ENCODE results near the gene ESYT2.

- TF ChIP-seq CTCF (IDR thresholded peaks at IDR 0.05) (no peak), POLR2AphosphoS5 (IDR thresholded peaks at IDR 0.05; ENCODE audit: low read depth, low read length) (no peak), TEAD4 (IDR thresholded peaks at IDR 0.05; ENCODE audit: borderline replicate concordance, insufficient read depth) (no peak), SIN3A (IDR thresholded peaks at IDR 0.05; ENCODE audit: borderline replicate concordance, low read depth, low read length) (no peak), GABPA (IDR thresholded peaks at IDR 0.05; ENCODE audit: low read depth) (no peak), NFIC (IDR thresholded peaks at IDR 0.05; ENCODE audit: borderline replicate concordance) (no peak), USF1 (IDR thresholded peaks at IDR 0.05; ENCODE audit: borderline replicate concordance, low read depth) (no peak), PBX3 (IDR thresholded peaks at IDR 0.05) (no peak), RCOR1 (IDR thresholded peaks at IDR 0.05; ENCODE audit: low read length) (no peak)
- TF ChIP-seq, protein P1, sequence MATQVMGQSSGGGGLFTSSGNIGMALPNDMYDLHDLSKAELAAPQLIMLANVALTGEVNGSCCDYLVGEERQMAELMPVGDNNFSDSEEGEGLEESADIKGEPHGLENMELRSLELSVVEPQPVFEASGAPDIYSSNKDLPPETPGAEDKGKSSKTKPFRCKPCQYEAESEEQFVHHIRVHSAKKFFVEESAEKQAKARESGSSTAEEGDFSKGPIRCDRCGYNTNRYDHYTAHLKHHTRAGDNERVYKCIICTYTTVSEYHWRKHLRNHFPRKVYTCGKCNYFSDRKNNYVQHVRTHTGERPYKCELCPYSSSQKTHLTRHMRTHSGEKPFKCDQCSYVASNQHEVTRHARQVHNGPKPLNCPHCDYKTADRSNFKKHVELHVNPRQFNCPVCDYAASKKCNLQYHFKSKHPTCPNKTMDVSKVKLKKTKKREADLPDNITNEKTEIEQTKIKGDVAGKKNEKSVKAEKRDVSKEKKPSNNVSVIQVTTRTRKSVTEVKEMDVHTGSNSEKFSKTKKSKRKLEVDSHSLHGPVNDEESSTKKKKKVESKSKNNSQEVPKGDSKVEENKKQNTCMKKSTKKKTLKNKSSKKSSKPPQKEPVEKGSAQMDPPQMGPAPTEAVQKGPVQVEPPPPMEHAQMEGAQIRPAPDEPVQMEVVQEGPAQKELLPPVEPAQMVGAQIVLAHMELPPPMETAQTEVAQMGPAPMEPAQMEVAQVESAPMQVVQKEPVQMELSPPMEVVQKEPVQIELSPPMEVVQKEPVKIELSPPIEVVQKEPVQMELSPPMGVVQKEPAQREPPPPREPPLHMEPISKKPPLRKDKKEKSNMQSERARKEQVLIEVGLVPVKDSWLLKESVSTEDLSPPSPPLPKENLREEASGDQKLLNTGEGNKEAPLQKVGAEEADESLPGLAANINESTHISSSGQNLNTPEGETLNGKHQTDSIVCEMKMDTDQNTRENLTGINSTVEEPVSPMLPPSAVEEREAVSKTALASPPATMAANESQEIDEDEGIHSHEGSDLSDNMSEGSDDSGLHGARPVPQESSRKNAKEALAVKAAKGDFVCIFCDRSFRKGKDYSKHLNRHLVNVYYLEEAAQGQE (IDR thresholded peaks at IDR 0.05; ENCODE audit: low read depth, low read length): no peak
Measured at GRCh38 chr7:158814637-158815036, 14.7 kb downstream of the ESYT2 start.

All from SK-N-SH (cell line).